ENCODE results near the gene FICD.
"Not testable (repeated sequence)": the region's sequence is repeated elsewhere in the genome, so short reads cannot be mapped to it uniquely, and the experiment has no call there.

FICD gene

DNA sequence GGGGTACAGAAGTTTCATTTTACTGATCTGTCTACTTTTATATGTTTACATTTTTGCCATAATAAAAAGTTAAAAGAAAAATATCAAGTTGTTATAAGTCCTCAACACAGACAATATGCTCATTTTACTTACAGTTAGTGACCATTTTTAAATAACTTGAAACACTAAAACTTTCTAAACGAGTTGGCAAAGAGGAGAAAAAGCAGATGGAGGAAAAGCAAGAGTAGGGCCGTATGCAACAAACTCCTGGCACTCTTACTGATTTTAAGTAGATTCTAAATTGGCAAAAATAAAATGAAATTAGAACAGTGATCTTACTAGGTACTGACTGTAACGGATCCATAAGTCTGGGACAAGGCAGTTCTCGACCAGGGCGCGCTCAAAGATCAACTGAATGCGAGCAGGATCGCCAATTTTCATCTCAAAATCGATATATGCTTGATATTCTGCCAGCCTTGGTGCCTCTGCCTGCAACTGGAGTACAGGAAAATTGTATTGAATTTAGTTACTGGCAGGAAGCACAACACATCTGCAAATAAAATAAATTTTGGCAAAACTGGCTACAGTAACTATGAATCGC is 23.6 kb downstream of the FICD start:
- no peak for DNase-seq
- H3K36me3 Mint-ChIP-seq: peaks cover 53 to 74% of the 10 kb centered on the region in 2 donors

DNA sequence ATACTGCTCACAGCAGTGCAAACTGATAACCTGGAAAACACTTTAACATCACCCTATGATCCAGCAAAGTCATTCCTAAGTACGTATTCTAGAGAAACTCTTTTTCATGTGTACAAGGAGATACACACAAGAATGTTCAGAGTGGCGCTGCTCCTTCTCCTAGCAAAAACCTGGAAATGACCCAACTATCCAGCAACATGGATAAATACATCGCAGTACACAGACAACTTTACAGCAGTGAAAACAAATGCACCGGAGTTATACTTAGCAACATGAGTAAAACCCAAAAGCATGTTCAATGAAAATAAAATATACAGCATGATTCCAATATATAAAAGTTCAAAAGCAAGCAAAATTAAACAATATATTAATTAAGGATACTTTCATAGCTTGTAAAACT is 27.2 kb downstream of the FICD start:
- DNase-seq (no peak), ATAC-seq (replicated peaks) (no peak)
- Mint-ChIP-seq H3K27ac (no peak overlapping the region), H3K9me3 (no peaks in the 10 kb centered on the region), H3K36me3 (peaks cover 52 to 65% of the 10 kb centered on the region in 2 donors), H3K4me3 (no peak overlapping the region), H3K4me1 (peaks cover 13 to 29% of the 10 kb centered on the region in 2 donors), H3K27me3 (no peaks in the 10 kb centered on the region)

More for the DNA sequence above, 23.6 kb downstream of the FICD start:
- no peak for ATAC-seq (replicated peaks)
- Mint-ChIP-seq H3K27ac (no peak overlapping the region), H3K4me3 (no peak overlapping the region), H3K9me3 (no peaks in the 10 kb centered on the region), H3K4me1 (peaks cover 13 to 28% of the 10 kb centered on the region in 2 donors), H3K27me3 (no peaks in the 10 kb centered on the region)

DNA sequence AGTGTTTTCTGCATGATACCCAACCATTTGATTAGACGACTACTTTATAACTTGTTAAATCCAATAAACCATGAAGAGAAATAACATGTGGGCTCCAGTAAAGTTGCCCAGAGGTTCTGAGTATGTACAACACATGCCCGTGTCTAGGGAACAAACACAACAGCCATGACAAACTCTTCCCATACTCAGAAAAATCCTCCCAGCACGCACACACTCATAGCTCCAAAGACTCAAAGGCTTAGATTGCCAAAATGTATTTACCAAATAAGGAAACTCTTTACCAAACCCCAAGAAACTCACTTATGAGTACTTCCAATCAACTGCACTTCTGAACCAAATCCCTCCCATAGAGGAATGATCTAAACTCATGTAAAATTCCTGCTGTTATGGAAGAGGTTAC is 28.6 kb downstream of the FICD start:
- ATAC-seq (replicated peaks): no peak
- no peak overlapping the region for H3K27ac Mint-ChIP-seq
- peaks cover 15 to 36% of the 10 kb centered on the region in 2 donors for H3K4me1 Mint-ChIP-seq
- no peak for DNase-seq
- no peaks in the 10 kb centered on the region for H3K9me3 Mint-ChIP-seq
- H3K4me3 Mint-ChIP-seq: no peak overlapping the region
- no peaks in the 10 kb centered on the region for H3K27me3 Mint-ChIP-seq
- peaks cover 52 to 63% of the 10 kb centered on the region in 2 donors for H3K36me3 Mint-ChIP-seq

DNA sequence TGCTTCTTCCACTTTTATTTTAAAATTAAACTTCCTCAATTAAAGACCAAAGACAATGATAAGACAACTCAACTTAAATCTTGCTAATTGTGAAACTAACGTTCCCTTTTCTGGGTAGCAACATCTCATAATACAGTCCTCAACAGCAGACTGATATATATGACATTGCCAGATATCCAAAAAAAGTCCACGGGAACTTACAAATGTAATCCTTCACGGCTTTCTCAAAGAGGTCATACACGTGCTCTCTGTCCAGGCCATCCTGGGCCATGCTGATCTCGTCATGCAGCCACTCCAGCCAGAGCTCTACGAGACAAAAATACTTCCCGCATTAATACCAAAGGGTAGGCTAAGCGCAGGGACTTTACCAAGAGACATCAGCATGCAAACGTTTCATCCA is 32.6 kb downstream of the FICD start:
- no peak overlapping the region for H3K4me3 Mint-ChIP-seq
- H3K4me1 Mint-ChIP-seq: peaks cover 10 to 41% of the 10 kb centered on the region in 2 donors
- H3K27ac Mint-ChIP-seq: peak overlapping the region; percentile 59
- ATAC-seq (replicated peaks) (no peak), DNase-seq (no peak)
- H3K9me3 Mint-ChIP-seq: no peaks in the 10 kb centered on the region
- peaks cover 35 to 43% of the 10 kb centered on the region in 2 donors for H3K36me3 Mint-ChIP-seq
- H3K27me3 Mint-ChIP-seq: no peaks in the 10 kb centered on the region

DNA sequence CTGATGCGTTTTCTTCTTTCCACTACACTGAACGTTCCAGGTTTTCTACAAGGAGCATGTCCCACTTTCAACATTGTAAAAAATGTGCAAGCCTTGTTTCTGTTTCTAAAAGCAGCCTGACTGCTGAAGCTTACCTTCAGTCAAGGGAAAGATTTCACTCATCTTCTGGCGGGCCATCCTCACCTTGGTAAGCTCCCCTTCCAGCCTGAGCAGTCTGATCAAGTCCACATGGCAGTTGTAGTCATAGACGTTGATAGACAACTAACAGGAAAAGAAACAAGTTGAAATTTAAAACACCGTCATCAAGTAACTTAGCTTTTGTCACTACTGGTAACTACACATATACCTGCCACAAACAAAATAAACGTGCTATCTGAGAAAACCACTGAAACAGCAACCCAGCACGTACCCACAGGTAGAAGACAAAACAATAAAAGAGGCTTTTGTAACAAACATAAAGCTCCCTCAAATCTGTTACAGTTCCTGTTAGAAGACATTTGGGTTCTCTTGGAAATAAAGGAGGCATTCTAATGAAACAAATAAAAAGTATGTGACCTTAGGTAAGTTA is 34.0 kb downstream of the FICD start:
- DNase-seq: no peak
- no peaks in the 10 kb centered on the region for H3K9me3 Mint-ChIP-seq
- no peak for ATAC-seq (replicated peaks)
- no peak overlapping the region for H3K27ac Mint-ChIP-seq
- no peak overlapping the region for H3K4me3 Mint-ChIP-seq
- H3K4me1 Mint-ChIP-seq: peaks cover 19 to 47% of the 10 kb centered on the region in 2 donors
- peaks cover 28 to 39% of the 10 kb centered on the region in 2 donors for H3K36me3 Mint-ChIP-seq
- no peaks in the 10 kb centered on the region for H3K27me3 Mint-ChIP-seq

DNA sequence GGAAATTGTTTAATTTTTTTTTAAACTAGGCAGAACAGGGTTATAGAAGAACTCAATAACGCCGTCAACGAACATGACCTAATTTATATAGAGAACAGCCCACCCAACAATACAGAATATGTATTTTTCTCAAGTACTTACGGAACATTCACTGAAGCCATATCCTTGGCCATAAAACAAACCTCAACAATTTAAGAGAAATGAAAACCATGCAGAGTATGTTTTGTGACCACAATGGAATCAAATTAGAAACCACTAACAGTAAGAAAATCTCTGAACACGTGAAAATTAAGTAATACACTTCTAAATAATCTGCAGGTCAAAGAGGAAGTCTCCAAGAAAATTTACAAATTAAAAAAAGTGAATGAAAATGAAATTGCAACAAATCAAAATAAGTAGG is 36.5 kb downstream of the FICD start:
- Mint-ChIP-seq H3K27ac (no peak overlapping the region), H3K9me3 (no peaks in the 10 kb centered on the region), H3K36me3 (peaks cover 19 to 33% of the 10 kb centered on the region in 2 donors), H3K4me1 (peaks cover 24 to 68% of the 10 kb centered on the region in 2 donors), H3K4me3 (peak overlapping the region in 1 of 2 donors; percentile 52), H3K27me3 (no peaks in the 10 kb centered on the region)
- DNase-seq: no peak
- ATAC-seq (replicated peaks): peak; percentile 51 to 54

DNA sequence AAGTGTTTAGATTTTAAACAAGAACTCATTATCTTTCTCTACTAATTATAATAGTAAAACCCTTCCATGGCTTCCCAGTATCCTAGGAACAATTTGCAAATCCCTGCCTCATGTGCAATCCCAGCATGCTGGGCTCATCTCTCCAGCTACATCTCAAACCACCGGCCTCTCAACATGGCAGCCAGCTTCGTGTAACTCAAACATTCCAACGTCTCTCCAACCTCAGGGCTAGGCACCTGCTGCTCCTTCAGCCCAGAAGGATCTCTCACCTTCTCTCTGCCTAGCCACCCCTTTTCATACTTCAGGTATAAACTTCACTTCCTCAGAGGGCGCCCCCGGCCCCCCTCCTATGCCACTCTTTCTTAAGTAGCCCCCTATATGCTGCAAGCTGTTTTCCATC is 38.7 kb downstream of the FICD start:
- no peak for DNase-seq
- Mint-ChIP-seq H3K9me3 (no peaks in the 10 kb centered on the region), H3K27me3 (no peaks in the 10 kb centered on the region), H3K36me3 (peaks cover 13 to 32% of the 10 kb centered on the region in 2 donors), H3K27ac (no peak overlapping the region), H3K4me3 (no peak overlapping the region), H3K4me1 (peaks cover 34 to 82% of the 10 kb centered on the region in 2 donors)
- ATAC-seq (replicated peaks): no peak

DNA sequence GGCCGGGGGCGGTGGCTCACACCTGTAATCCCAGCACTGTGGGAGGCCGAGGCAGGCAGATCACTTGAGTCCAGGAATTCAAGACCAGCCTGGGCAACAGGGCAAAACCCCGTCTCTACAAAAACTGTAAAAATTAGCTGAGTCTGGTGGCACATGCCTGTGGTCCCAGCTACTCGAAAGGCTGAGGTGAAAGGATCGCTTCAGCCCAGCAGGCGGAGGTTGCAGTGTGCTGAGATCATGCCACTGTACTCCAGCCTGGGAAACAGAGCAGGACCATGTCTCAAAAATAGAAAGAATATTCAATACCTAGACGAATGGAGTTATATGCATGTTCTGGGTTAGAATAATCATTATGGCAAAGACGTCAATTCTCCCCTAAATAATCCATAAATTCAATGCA is 40.3 kb downstream of the FICD start:
- not testable (repeated sequence) for H3K27ac Mint-ChIP-seq; H3K27me3 Mint-ChIP-seq; ATAC-seq (replicated peaks); H3K4me3 Mint-ChIP-seq; H3K9me3 Mint-ChIP-seq; DNase-seq
- Mint-ChIP-seq H3K36me3 (peaks cover 9 to 33% of the 10 kb centered on the region in 2 donors), H3K4me1 (peaks cover 45 to 91% of the 10 kb centered on the region in 2 donors)

DNA sequence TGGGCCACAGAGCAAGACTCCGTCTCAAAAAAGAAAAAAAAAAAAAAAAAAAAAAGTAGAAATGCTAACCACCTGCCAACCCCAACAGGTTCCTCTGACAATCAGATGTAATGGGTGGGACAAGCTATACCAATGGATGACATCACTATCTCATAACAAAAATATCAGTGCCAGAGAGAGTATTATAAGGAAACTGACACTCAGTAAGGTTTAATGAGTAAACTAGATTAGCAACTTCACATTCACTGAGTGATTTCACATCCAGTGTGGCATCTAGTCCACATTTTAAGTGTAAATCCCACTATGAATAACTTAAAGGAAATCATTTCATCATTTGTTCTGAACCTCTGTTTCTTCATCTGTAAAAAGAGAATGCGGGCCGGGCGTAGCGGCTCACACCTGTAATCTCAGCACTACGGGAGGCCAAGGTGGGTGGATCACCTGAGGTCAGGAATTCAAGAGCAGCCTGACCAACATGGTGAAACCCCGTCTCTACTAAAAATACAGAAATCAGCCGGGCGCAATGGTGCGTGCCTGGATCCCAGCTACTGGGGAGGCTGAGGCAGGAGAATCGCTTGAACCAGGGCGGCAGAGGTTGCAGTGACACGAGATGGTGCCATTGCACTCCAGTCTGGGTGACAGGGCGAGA is 44.1 kb downstream of the FICD start:
- Mint-ChIP-seq H3K9me3 (no peaks in the 10 kb centered on the region), H3K27ac (no peak overlapping the region), H3K36me3 (peaks cover 8 to 21% of the 10 kb centered on the region in 2 donors), H3K27me3 (no peaks in the 10 kb centered on the region), H3K4me1 (peaks cover 33 to 65% of the 10 kb centered on the region in 2 donors), H3K4me3 (peak overlapping the region; percentile 49 to 100)
- no peak for DNase-seq
- ATAC-seq (replicated peaks): no peak

DNA sequence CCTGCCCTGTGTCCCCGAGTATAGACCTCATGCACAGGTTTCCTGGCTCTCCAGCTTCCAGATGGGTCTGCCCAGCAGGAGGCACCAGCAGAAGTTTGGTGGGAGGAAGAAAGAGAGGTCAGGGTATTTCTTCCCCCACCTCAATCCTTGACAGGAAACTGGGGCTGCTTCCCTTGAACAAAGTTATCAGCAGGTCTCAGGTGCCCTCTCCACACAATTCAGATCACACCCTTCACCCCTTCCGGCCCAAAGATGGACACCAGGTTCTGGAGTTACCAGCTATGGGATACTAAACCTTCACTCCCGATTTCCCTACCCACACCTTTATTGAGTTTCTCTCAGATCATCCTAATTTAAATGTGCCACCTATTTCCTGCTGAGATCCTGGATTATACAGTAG is 44.7 kb downstream of the FICD start:
- peaks cover 33 to 66% of the 10 kb centered on the region in 2 donors for H3K4me1 Mint-ChIP-seq
- ATAC-seq (replicated peaks) (no peak), DNase-seq (no peak)
- peak overlapping the region; percentile 99 for H3K27ac Mint-ChIP-seq
- peaks cover 7 to 20% of the 10 kb centered on the region in 2 donors for H3K36me3 Mint-ChIP-seq
- no peaks in the 10 kb centered on the region for H3K27me3 Mint-ChIP-seq
- no peaks in the 10 kb centered on the region for H3K9me3 Mint-ChIP-seq
- H3K4me3 Mint-ChIP-seq: peak overlapping the region; percentile 99 to 100

DNA sequence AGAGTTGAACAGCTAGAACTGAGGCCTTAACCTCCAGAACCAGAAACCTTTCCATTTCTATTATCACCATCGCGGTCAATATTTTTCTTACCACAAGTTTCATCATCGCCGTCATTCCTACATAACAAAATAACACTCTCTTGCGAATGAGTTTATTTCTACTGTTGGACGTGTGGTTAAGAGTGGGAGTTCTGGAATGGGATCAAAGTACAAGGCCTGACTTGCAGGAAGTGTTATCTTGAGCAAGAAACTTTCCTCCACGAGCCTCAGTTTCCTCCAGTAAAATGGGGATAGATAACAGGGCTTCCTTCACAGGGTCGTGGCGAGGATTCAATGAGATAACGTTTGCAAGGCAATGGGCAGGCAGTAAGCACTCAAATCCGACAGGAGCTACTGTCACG is 45.2 kb downstream of the FICD start:
- Mint-ChIP-seq H3K4me1 (peaks cover 30 to 63% of the 10 kb centered on the region in 2 donors), H3K36me3 (peaks cover 4 to 21% of the 10 kb centered on the region in 2 donors), H3K27me3 (no peaks in the 10 kb centered on the region), H3K4me3 (peak overlapping the region; percentile 99 to 100), H3K27ac (peak overlapping the region; percentile 99), H3K9me3 (no peaks in the 10 kb centered on the region)
- no peak for DNase-seq
- no peak for ATAC-seq (replicated peaks)

DNA sequence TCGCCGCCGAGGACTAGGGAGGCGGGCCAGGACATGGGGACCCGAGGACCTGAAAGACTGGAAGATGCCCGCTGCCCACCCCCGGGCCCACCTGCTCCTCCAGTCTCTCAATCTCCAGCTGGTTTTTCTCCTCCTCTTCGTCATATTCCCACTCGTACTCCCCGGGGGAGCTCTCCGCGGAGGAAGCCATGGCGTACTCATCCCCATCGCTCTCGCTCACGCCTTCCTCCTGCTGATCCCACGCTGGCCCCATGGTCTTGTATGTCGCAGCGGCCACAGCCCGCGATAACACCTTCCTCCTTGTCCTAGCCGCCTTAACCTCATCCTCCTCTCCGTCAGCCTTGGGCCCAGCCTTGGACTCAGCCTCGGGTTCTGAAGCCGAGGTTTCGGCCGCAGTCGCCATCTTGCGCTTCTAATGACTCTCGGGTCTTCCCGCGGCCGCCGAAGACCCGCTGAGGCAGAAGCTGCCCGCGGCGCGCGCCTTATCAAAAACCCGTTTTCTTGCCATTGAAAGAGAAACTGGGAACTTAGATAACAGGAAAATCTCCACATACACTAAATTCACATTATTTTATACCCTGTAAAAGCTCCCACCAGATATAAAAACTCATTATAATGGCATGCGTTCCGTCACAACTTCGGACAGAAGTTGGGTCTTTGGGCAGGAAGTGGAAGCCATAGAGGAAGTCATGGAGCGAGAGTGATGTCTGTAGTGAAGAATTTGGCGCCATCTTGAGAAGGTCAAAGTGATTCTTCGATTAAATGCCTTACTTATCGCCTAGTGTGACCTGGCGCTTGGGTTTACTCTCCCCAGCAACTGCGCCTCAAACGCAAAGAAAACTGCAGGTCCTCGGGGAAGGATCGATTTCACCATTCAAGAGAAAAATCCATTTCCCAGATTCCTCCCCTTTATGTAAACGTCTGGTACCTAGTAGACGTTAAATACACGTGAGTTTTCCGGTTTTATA is 46.0 kb downstream of the FICD start, which contains the start of gene SART3:
TSS of gene SART3 (minus strand) at position 422 of the 968 bp plus-strand sequence. CDS start at position 403, 19 bp downstream.
- peak within 1 kb of the TSS; percentile 99 to 100 for H3K4me3 Mint-ChIP-seq
- peaks cover 6 to 29% of the 10 kb centered on the region in 2 donors for H3K36me3 Mint-ChIP-seq
- no peaks in the 10 kb centered on the region for H3K9me3 Mint-ChIP-seq
- H3K4me1 Mint-ChIP-seq: peaks cover 35 to 63% of the 10 kb centered on the region in 2 donors
- ATAC-seq (replicated peaks): peak; percentile 49 to 60
- peak; percentile 73 for DNase-seq
- peak within 1 kb of the TSS; percentile 99 for H3K27ac Mint-ChIP-seq
- no peaks in the 10 kb centered on the region for H3K27me3 Mint-ChIP-seq

DNA sequence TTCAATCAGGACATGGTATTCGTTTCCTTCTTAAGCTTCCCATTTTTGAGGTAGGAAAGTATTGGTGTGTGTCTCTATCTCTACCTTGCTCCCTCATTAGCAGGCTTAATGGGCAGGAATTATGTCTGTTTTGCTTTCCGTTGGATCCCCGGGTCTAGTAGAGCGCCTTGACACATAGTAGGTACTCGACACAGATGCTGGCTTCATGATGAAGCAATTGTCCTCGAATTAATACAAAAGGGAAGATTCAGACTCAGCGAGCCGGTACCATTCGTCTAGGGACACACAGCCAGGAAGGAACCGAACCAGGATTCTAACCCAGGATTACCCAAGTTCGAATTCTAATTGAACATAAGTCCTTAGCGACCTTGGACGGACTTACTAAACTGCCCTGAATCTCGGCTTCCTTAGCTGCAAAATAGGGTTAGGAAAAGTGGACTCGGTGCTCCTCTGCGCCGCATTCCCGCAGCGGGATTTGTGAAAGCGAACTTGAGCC is 46.8 kb downstream of the FICD start:
- DNase-seq (no peak), ATAC-seq (replicated peaks) (peak; percentile 1 to 4)
- no peaks in the 10 kb centered on the region for H3K9me3 Mint-ChIP-seq
- peak overlapping the region; percentile 99 to 100 for H3K4me3 Mint-ChIP-seq
- H3K27me3 Mint-ChIP-seq: no peaks in the 10 kb centered on the region
- peaks cover 12 to 32% of the 10 kb centered on the region in 2 donors for H3K36me3 Mint-ChIP-seq
- H3K27ac Mint-ChIP-seq: peak overlapping the region; percentile 99
- H3K4me1 Mint-ChIP-seq: peaks cover 39 to 64% of the 10 kb centered on the region in 2 donors

Data from stimulated activated naive B cell treated with anti-CD40 and anti-IgM and Interleukin-4, amounts not matched to agents 10 μg/mL and 1 μg/mL and 100 μg/mL, for 72 hours (primary cell).